ENCODE results near the gene DHCR24. TPM values are rescaled to one million over a fixed set of nuclear protein-coding genes. Genes with fewer than 3 reads are reported as not detected.

Gene DHCR24
- total RNA-seq, 4 donors from 2014 or later, result 148 to 231 (median 219) TPM

DNA sequence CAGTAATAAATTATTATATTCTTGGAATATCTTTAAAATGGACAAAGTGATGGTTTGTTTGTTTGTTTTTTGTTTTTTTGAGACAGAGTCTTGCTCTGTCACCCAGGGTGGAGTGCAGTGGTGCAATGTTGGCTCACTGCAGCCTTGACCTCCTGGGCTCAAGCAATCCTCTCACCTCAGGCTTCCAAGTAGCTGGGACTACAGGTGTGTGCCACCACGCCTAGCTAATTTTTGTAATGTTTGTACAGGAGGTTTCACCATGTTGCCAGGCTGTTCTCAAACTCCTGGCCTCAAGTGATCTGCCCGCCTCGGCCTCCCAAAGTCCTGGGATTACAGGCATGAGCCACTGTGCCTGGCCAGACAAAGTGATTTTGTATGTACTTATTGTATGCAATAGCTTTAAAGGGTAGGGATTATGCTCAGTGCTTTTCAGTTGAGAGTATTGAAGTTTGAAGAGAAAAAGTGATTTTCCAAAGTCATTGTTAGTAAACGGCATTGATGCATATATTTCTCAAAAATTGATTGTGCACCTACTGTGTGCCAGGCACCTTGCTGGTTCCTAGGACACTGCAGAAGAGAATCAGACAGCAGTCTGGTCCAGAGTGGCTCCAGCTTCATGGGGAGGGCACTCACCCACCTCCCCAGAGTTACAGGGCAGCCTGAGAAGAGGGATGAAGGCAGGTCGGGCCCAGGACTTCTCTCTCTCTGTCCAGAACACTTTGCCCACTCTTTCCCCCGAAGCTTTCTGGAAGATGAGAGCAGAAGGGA, 51.7 kb downstream of the DHCR24 start:
- Histone ChIP-seq H3K27ac (no peak overlapping the region), H3K9me3 (peaks cover 0 to 24% (median 6%) of the 10 kb centered on the region in 4 donors), H3K27me3 (peaks cover 0 to 10% of the 10 kb centered on the region in 2 donors), H3K4me1 (no peaks in the 10 kb centered on the region), H3K36me3 (no peaks in the 10 kb centered on the region), H3K4me3 (no peak overlapping the region)
- no peak for DNase-seq (ENCODE audit: low spot score in 2 of 2)
- WGBS, 2 donors, result 77 to 79% methylated on average over 6 of the region's 6 CpGs
- TF ChIP-seq EP300 (IDR thresholded peaks at IDR 0.05) (no peak), POLR2A (IDR thresholded peaks at IDR 0.05) (no peak), CTCF (IDR thresholded peaks at IDR 0.05) (no peak)

GRCh38 chr1:54834007-54834541, 52.9 kb downstream of the DHCR24 start:
- 93% methylated on average over 1 of the region's 1 CpG for WGBS, 2 donors
- no peak for DNase-seq (ENCODE audit: low spot score in 2 of 2)
- no peaks in the 10 kb centered on the region for H3K36me3 ChIP-seq
- TF ChIP-seq POLR2A (IDR thresholded peaks at IDR 0.05) (no peak), CTCF (IDR thresholded peaks at IDR 0.05) (no peak), EP300 (IDR thresholded peaks at IDR 0.05) (no peak)
- no peak overlapping the region for H3K27ac ChIP-seq
- H3K27me3 ChIP-seq, result peaks cover 0 to 10% of the 10 kb centered on the region in 2 donors
- H3K4me3 ChIP-seq, result no peak overlapping the region
- peaks cover 0 to 37% (median 6%) of the 10 kb centered on the region in 4 donors for H3K9me3 ChIP-seq
- H3K4me1 ChIP-seq, result no peaks in the 10 kb centered on the region

GRCh38 chr1:54833121-54833520, 53.9 kb downstream of the DHCR24 start:
- TF ChIP-seq POLR2A (IDR thresholded peaks at IDR 0.05), result no peak
- no peak for TF ChIP-seq EP300 (IDR thresholded peaks at IDR 0.05)
- no peak for TF ChIP-seq CTCF (IDR thresholded peaks at IDR 0.05)
- H3K27me3 ChIP-seq, result peaks cover 0 to 10% of the 10 kb centered on the region in 2 donors
- no peaks in the 10 kb centered on the region for H3K36me3 ChIP-seq
- H3K27ac ChIP-seq, result no peak overlapping the region
- 66 to 81% methylated on average over 9 of the region's 9 CpGs for WGBS, 2 donors
- no peak for DNase-seq (ENCODE audit: low spot score in 2 of 2)
- H3K9me3 ChIP-seq, result peaks cover 0 to 39% (median 6%) of the 10 kb centered on the region in 4 donors
- H3K4me1 ChIP-seq, result no peaks in the 10 kb centered on the region
- H3K4me3 ChIP-seq, result no peak overlapping the region

DNA sequence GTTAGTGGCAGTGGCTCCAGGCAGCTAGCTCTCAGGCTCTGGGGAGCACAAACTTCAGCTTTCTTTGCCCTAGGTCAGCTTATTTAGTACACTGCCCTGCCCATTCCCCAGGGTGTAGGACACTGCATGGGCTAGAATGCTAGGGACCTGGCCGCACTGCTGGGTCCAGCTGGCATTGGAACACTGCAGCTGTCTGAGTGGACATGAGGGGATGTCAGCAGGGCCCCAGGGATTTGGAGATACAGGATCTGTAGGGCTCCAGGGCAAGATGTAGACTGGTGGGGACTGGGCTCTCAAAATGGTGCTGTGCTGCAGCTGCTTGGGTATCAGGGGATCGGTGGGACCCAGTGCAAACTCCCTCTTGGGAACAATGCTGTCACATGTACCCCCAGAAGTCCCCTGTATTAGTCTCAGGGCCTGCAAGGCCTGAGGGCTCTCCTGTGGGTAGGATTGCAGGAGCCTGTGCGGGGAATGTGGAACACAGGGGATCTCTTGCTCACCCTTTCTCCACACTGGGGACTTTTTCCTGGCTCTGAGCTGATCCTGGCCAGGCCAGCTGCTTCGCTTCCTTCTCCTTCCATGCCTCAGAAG, 60.7 kb downstream of the DHCR24 start:
- Histone ChIP-seq H3K4me1 (no peaks in the 10 kb centered on the region), H3K27ac (no peak overlapping the region), H3K36me3 (no peaks in the 10 kb centered on the region), H3K4me3 (no peak overlapping the region), H3K27me3 (no peaks in the 10 kb centered on the region), H3K9me3 (peaks cover 0 to 87% (median 11%) of the 10 kb centered on the region in 4 donors)
- TF ChIP-seq EP300 (IDR thresholded peaks at IDR 0.05), result no peak
- no peak for TF ChIP-seq CTCF (IDR thresholded peaks at IDR 0.05)
- TF ChIP-seq POLR2A (IDR thresholded peaks at IDR 0.05), result no peak
- DNase-seq (ENCODE audit: low spot score in 2 of 2), result no peak
- 87 to 89% methylated on average over 4 of the region's 4 CpGs for WGBS, 2 donors

DNA sequence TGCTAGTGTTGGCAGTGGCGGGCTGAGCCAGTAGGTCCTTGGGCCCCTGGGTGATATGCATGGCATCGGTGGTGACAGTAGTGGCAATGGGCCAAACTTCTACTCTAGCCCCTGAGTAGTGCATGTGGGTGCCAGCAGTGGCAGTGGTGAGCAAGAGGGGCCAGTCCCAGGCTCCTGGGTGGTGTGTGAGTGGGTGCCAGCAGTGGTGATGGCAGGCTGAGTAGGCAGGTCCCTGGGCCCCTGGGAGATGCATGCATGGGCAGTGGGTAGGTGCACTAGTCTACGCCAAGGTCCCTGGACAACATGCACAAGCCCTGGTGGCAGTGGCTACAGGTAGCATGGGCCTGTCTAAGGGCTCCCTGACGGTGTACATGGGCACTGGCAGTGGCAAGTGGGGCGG, 61.3 kb downstream of the DHCR24 start:
- Histone ChIP-seq H3K4me1 (no peaks in the 10 kb centered on the region), H3K27ac (no peak overlapping the region), H3K36me3 (no peaks in the 10 kb centered on the region), H3K27me3 (no peaks in the 10 kb centered on the region), H3K4me3 (no peak overlapping the region), H3K9me3 (peaks cover 0 to 81% (median 8%) of the 10 kb centered on the region in 4 donors)
- no peak for DNase-seq (ENCODE audit: low spot score in 2 of 2)
- no peak for TF ChIP-seq CTCF (IDR thresholded peaks at IDR 0.05)
- TF ChIP-seq EP300 (IDR thresholded peaks at IDR 0.05), result no peak
- no peak for TF ChIP-seq POLR2A (IDR thresholded peaks at IDR 0.05)
- whole genome bisulfite sequencing, 2 donors, result 90 to 96% methylated on average over 5 of the region's 5 CpGs
